H1 (cell line): ENCODE results near the gene TNPO3. TPM values are rescaled to one million over a fixed set of nuclear protein-coding genes. Genes with fewer than 3 reads are reported as not detected.

Source experiments
- CTCF ChIA-PET: fragments of 300-600 bp; sonication (Branson Sonifier 250); formaldehyde crosslinking; loops from one replicate; lab custom pipeline; 2021; ENCODE audit not compliant: partially characterized antibody; lab: Charles Lee
- POLR2A ChIA-PET: fragments of 300-600 bp; sonication (Branson Sonifier 250); formaldehyde crosslinking; loops from one replicate; lab custom pipeline; 2021; ENCODE audit warnings: inconsistent platforms; ENCODE audit not compliant: partially characterized antibody; lab: Charles Lee
- DNase-seq, 2 experiments: peaks; one replicate each; pipeline versions ENCODE4 v3.0.0 to v3.0.0-alpha.2; 2010 to 2022; ENCODE audit warnings: low spot score in 2 of 2, low read depth in 1 of 2, mixed read lengths in 1 of 2
- FAIRE-seq: peaks from 2 replicates; lab custom pipeline; 2011; peaks lifted over from hg19 to GRCh38; lab: Jason Lieb, UNC
- H2AFZ ChIP-seq: 2 replicates; pipeline ENCODE4 v1.8.1; 2012; ENCODE audit warnings: low read length, inconsistent platforms
- H2AK5ac ChIP-seq: 2 replicates; pipeline ENCODE4 v1.6.1; 2013; ENCODE audit warnings: low read depth, low read length
- H2BK120ac ChIP-seq: replicated peaks from 2 replicates; pipeline ENCODE3; 2013; ENCODE audit warnings: low read depth, low read length, inconsistent platforms
- H2BK12ac ChIP-seq: 2 replicates; pipeline ENCODE4 v1.6.1; 2013; ENCODE audit warnings: low read depth, low read length
- H2BK15ac ChIP-seq: 2 replicates; pipeline ENCODE4 v1.6.1; 2013; ENCODE audit warnings: low read length
- H2BK20ac ChIP-seq: 2 replicates; pipeline ENCODE4 v1.6.1; 2013; ENCODE audit warnings: low read length
- H2BK5ac ChIP-seq: 2 replicates; pipeline ENCODE4 v1.6.1; 2013; ENCODE audit warnings: low read depth, low read length
- H3K14ac ChIP-seq: 2 replicates; pipeline ENCODE4 v1.6.1; 2013; ENCODE audit warnings: inconsistent platforms; ENCODE audit not compliant: insufficient read length
- H3K18ac ChIP-seq: 2 replicates; pipeline ENCODE4 v1.6.1; 2013; ENCODE audit warnings: low read length; ENCODE audit errors: extremely low read depth
- H3K23ac ChIP-seq: 2 replicates; pipeline ENCODE4 v1.6.1; 2013; ENCODE audit warnings: inconsistent platforms; ENCODE audit not compliant: insufficient read length
- H3K23me2 ChIP-seq: 2 replicates; pipeline ENCODE4 v1.6.1; 2013; ENCODE audit warnings: low read depth, low read length
- H3K27ac ChIP-seq: 2 replicates; pipeline ENCODE4 v1.6.1; 2011; ENCODE audit warnings: low read depth, low read length, inconsistent platforms
- H3K27me3 ChIP-seq, 4 experiments: replicated peaks in 1 of 4; 1 replicate in 1 of 4; 2 replicates in 3 of 4; pipeline versions ENCODE4 v1.6.1 to v1.8.1; 2011 to 2013; ENCODE audit warnings: low read length in 3 of 4, mild to moderate bottlenecking in 3 of 4, inconsistent platforms in 2 of 4, mixed read lengths in 2 of 4, moderate library complexity in 1 of 4; ENCODE audit not compliant: control insufficient read depth in 3 of 4, insufficient read depth in 3 of 4; ENCODE audit errors: extremely low read depth in 1 of 4
- H3K36me3 ChIP-seq, 4 experiments: 2 replicates each; pipeline versions ENCODE4 v1.6.1 to v1.8.1; 2011 to 2013; ENCODE audit warnings: mild to moderate bottlenecking in 4 of 4, low read length in 3 of 4, moderate library complexity in 2 of 4, control low read depth in 1 of 4, inconsistent platforms in 1 of 4; ENCODE audit not compliant: insufficient read depth in 4 of 4, control insufficient read depth in 2 of 4
- H3K4ac ChIP-seq: replicated peaks from 2 replicates; pipeline ENCODE3; 2013; ENCODE audit warnings: low read length, low read depth, mixed read lengths, inconsistent platforms; ENCODE audit not compliant: insufficient read length
- H3K4me1 ChIP-seq, 4 experiments: replicated peaks in 1 of 4; 1 replicate in 1 of 4; 2 replicates in 3 of 4; pipeline versions ENCODE4 v1.6.1 to v1.8.1; 2011 to 2013; ENCODE audit warnings: low read length in 3 of 4, inconsistent platforms in 2 of 4, mixed read lengths in 1 of 4; ENCODE audit not compliant: insufficient read depth in 4 of 4, control insufficient read depth in 3 of 4
- H3K4me2 ChIP-seq, 2 experiments: 2 replicates each; pipeline versions ENCODE4 v1.6.1 to v1.8.1; 2011 to 2013; ENCODE audit warnings: low read depth in 2 of 2, low read length in 2 of 2, control low read depth in 1 of 2, inconsistent platforms in 1 of 2, mild to moderate bottlenecking in 1 of 2; ENCODE audit not compliant: insufficient read depth in 1 of 2
- H3K4me3 ChIP-seq, 4 experiments: fragments of 200-600, 300-600 bp in 1 of 4; sonication (generic), shearing (Covaris generic), sonication (Bioruptor Twin) in 1 of 4; 2 replicates each; pipeline versions ENCODE4 v1.5.1 to v1.8.1; 2011 to 2016; ENCODE audit warnings: low read length in 4 of 4, low read depth in 3 of 4, control low read depth in 2 of 4, inconsistent platforms in 2 of 4, mild to moderate bottlenecking in 2 of 4, mixed read lengths in 1 of 4, moderate library complexity in 1 of 4; ENCODE audit not compliant: insufficient read depth in 2 of 4; ENCODE audit errors: extremely low read depth in 1 of 4
- H3K56ac ChIP-seq: replicated peaks from 2 replicates; pipeline ENCODE3; 2013; ENCODE audit warnings: low read depth, mild to moderate bottlenecking, mixed read lengths, low read length, inconsistent platforms; ENCODE audit not compliant: insufficient read length
- H3K79me1 ChIP-seq: 2 replicates; pipeline ENCODE4 v1.6.1; 2013; ENCODE audit warnings: low read depth, low read length, control low read depth
- H3K79me2 ChIP-seq, 2 experiments: 2 replicates each; pipeline versions ENCODE4 v1.6.1 to v1.8.1; 2012 to 2013; ENCODE audit warnings: low read length in 2 of 2, mild to moderate bottlenecking in 2 of 2, inconsistent platforms in 1 of 2; ENCODE audit not compliant: insufficient read depth in 2 of 2, control insufficient read depth in 1 of 2
- H3K9ac ChIP-seq, 4 experiments: replicated peaks in 1 of 4; 1 replicate in 1 of 4; 2 replicates in 3 of 4; pipeline versions ENCODE4 v1.6.1 to v1.8.1; 2011 to 2013; ENCODE audit warnings: low read depth in 3 of 4, low read length in 3 of 4, control low read depth in 2 of 4, mild to moderate bottlenecking in 2 of 4, moderate library complexity in 2 of 4, inconsistent platforms in 1 of 4; ENCODE audit errors: extremely low read depth in 1 of 4
- H3K9me3 ChIP-seq, 2 experiments: 2 replicates each; pipeline versions ENCODE4 v1.6.1 to v1.8.1; 2012 to 2013; ENCODE audit warnings: mild to moderate bottlenecking in 2 of 2, moderate library complexity in 2 of 2, control low read depth in 1 of 2, inconsistent platforms in 1 of 2, low read depth in 1 of 2, low read length in 1 of 2, mixed read lengths in 1 of 2; ENCODE audit not compliant: insufficient read depth in 2 of 2
- H4K20me1 ChIP-seq, 2 experiments: replicated peaks in 1 of 2; 2 replicates each; pipeline versions ENCODE3 to v1.8.1; 2011 to 2013; ENCODE audit warnings: inconsistent platforms in 2 of 2, low read length in 2 of 2, mild to moderate bottlenecking in 1 of 2; ENCODE audit not compliant: insufficient read depth in 2 of 2, control insufficient read depth in 1 of 2
- H4K5ac ChIP-seq: 2 replicates; pipeline ENCODE4 v1.6.1; 2013; ENCODE audit warnings: low read length, low read depth, mixed read lengths, inconsistent platforms; ENCODE audit not compliant: insufficient read length
- H4K8ac ChIP-seq: 2 replicates; pipeline ENCODE4 v1.8.0; 2013; ENCODE audit warnings: mild to moderate bottlenecking, moderate library complexity, low read length, inconsistent platforms; ENCODE audit not compliant: insufficient read depth; ENCODE audit errors: extremely low read depth
- H4K91ac ChIP-seq: replicated peaks from 2 replicates; pipeline ENCODE3; 2013; ENCODE audit warnings: low read length, mixed read lengths, inconsistent platforms; ENCODE audit not compliant: insufficient read length
- CREB1 ChIP-seq: IDR thresholded peaks from 2 replicates; pipeline ENCODE4 v1.6.1; 2012; ENCODE audit warnings: inconsistent platforms
- RAD21 ChIP-seq, 2 experiments: IDR thresholded peaks in 1 of 2; conservative IDR thresholded peaks in 1 of 2; 2 replicates each; pipeline ENCODE4 v1.6.1; 2011; ENCODE audit warnings: low read depth in 2 of 2, low read length in 2 of 2, improper control_type of control experiment in 1 of 2, inconsistent platforms in 1 of 2, mild to moderate bottlenecking in 1 of 2, moderate library complexity in 1 of 2
- WGBS, 2 experiments: shearing (Covaris generic) in 1 of 2; methylation state at CpG; one replicate each; pipeline versions ENCODE4 v1.1.6 to v1.1.7; 2013 to 2015; ENCODE audit warnings: low lambda C conversion rate in 2 of 2, mixed read lengths in 2 of 2, inconsistent platforms in 1 of 2, low coverage in 1 of 2, missing lambda C conversion rate in 1 of 2; ENCODE audit not compliant: insufficient replicate concordance in 2 of 2, insufficient coverage in 1 of 2, insufficient read length in 1 of 2; ENCODE audit errors: extremely low coverage in 1 of 2, missing lambda C conversion rate in 1 of 2; 5-methylcytosine and 5-hydroxymethylcytosine counted together
- polyA plus RNA-seq, 7 experiments: library from polyadenylated mRNA; depleted of rRNA in 3 of 7; stranded (reverse) in 5 of 7; unstranded in 2 of 7; fragments of >200 nt in 5 of 7; fragments of 200-250 nt in 2 of 7; gene quantifications; 1 replicate in 5 of 7; 2 replicates in 1 of 7; 4 replicates in 1 of 7; pipeline versions ENCODE4 v1.2.1 to v1.2.3, GENCODE V29; 2011 to 2013; ENCODE audit warnings: missing spikeins in 2 of 7, mixed read lengths in 2 of 7
- total RNA-seq: library from RNA; stranded (reverse); fragmentation: NEBNext Ultra II Directional; extraction: Animal tissue kit (Norgen Biotek cat#: 25700); gene quantifications from 2 replicates; pipeline ENCODE4 v1.2.1, GENCODE V29; 2021

The TNPO3 gene
- total and polyA plus RNA-seq, 2 of the 8 experiments (the other 6 are each of a cell fraction or from before 2014, with no cell fraction given): 67.6 to 99.2 TPM

- no peak for FAIRE-seq
- Histone ChIP-seq H2BK20ac (no peak overlapping the region), H3K9ac (no peak overlapping the region), H2AK5ac (no peak overlapping the region), H3K9me3 (no peaks in the 10 kb centered on the region), H3K56ac (no peak overlapping the region), H3K4ac (no peak overlapping the region), H3K18ac (no peak overlapping the region), H3K23me2 (no peaks in the 10 kb centered on the region), H3K4me3 (no peak overlapping the region), H4K8ac (no peak overlapping the region), H3K4me1 (no peaks in the 10 kb centered on the region), H4K20me1 (no peaks in the 10 kb centered on the region), H3K79me1 (no peaks in the 10 kb centered on the region), H3K79me2 (no peaks in the 10 kb centered on the region), H4K5ac (no peak overlapping the region), H2BK120ac (no peak overlapping the region), H2BK12ac (no peak overlapping the region), H3K27ac (no peak overlapping the region), H3K36me3 (no peaks in the 10 kb centered on the region), H3K23ac (no peak overlapping the region), H4K91ac (no peak overlapping the region), H3K14ac (no peak overlapping the region), H2AFZ (no peak overlapping the region), H2BK5ac (no peak overlapping the region), H2BK15ac (no peak overlapping the region), H3K27me3 (no peaks in the 10 kb centered on the region), H3K4me2 (no peak overlapping the region)
- POLR2A ChIA-PET: no interaction called here
- no peak for DNase-seq
- CTCF ChIA-PET: interaction anchor here (0.6 to 3.6 kb wide), 7 partner anchors 9 to 190 kb away, joined by 3 to 30 read pairs (median 4); no protein-coding TSS in a partner anchor
- 87% methylated on average over 6 of the region's 6 CpGs; no CpG with 5 or more reads in 1 of the 2 experiments for WGBS, 2 experiments
- TF ChIP-seq CREB1 (no peak), RAD21 (IDR thresholded peaks at IDR 0.05 in 1 of 2, conservative IDR thresholded peaks at IDR 0.05 in 1 of 2; ENCODE audit: low read depth in 2 of 2, low read length in 2 of 2) (no peak)
Observed at GRCh38 chr7:129101746-129102145, 46.8 kb upstream of the TNPO3 start.
